Endodermal cell (in vitro differentiated cells): ENCODE data around the gene ROR1. TPM values are rescaled to one million over a fixed set of nuclear protein-coding genes. Genes with fewer than 3 reads are reported as not detected.

ENCODE experiments used
- DNase-seq: peaks from one replicate; pipeline ENCODE4 v3.0.0-alpha.2; 2017
- H3K27ac ChIP-seq: 2 replicates; pipeline ENCODE4 v1.5.1; 2013; ENCODE audit warnings: mild to moderate bottlenecking, low read depth, low read length, moderate library complexity
- H3K27me3 ChIP-seq: 2 replicates; pipeline ENCODE4 v1.6.1; 2013; ENCODE audit warnings: mild to moderate bottlenecking, low read length, moderate library complexity; ENCODE audit not compliant: insufficient read depth, control insufficient read depth, poor library complexity, severe bottlenecking
- H3K36me3 ChIP-seq: 2 replicates; pipeline ENCODE4 v1.7.0; 2013; ENCODE audit warnings: mild to moderate bottlenecking, low read length, moderate library complexity; ENCODE audit not compliant: control insufficient read depth, insufficient read depth
- H3K4me1 ChIP-seq: one replicate; pipeline ENCODE4 v1.7.0; 2013; ENCODE audit warnings: low read length; ENCODE audit not compliant: control insufficient read depth, insufficient read depth
- H3K4me3 ChIP-seq: 2 replicates; pipeline ENCODE4 v1.5.1; 2013; ENCODE audit warnings: mild to moderate bottlenecking, low read length, moderate library complexity
- H3K9ac ChIP-seq: 2 replicates; pipeline ENCODE4 v1.6.1; 2013; ENCODE audit warnings: mild to moderate bottlenecking, low read length, moderate library complexity; ENCODE audit not compliant: poor library complexity, severe bottlenecking; ENCODE audit errors: extremely low read depth
- H3K9me3 ChIP-seq: 2 replicates; pipeline ENCODE4 v1.6.1; 2013; ENCODE audit warnings: mild to moderate bottlenecking, low read length, moderate library complexity; ENCODE audit not compliant: control insufficient read depth
- H3K27ac Mint-ChIP-seq: 2 replicates; pipeline ENCODE4 v1.8.0; 2020; ENCODE audit warnings: mixed read lengths
- H3K27me3 Mint-ChIP-seq: 2 replicates; pipeline ENCODE4 v1.8.0; 2021; ENCODE audit warnings: mild to moderate bottlenecking, mixed read lengths; ENCODE audit not compliant: insufficient read depth
- H3K36me3 Mint-ChIP-seq: 2 replicates; pipeline ENCODE4 v1.8.0; 2020; ENCODE audit warnings: low read depth, mixed read lengths
- H3K4me1 Mint-ChIP-seq: 2 replicates; pipeline ENCODE4 v1.8.0; 2020; ENCODE audit warnings: mixed read lengths
- H3K4me3 Mint-ChIP-seq: 2 replicates; pipeline ENCODE4 v1.8.0; 2020; ENCODE audit warnings: mild to moderate bottlenecking, moderate library complexity, mixed read lengths
- H3K9me3 Mint-ChIP-seq: 2 replicates; pipeline ENCODE4 v1.8.0; 2020; ENCODE audit warnings: mild to moderate bottlenecking, mixed read lengths
- whole genome bisulfite sequencing, 2 experiments: methylation state at CpG; one replicate each; pipeline versions ENCODE4 v1.1.5 to v1.1.7; 2013; ENCODE audit warnings: missing lambda C conversion rate in 2 of 2, mixed read lengths in 1 of 2; ENCODE audit not compliant: insufficient coverage in 1 of 2, insufficient read length in 1 of 2; 5-methylcytosine and 5-hydroxymethylcytosine counted together
- total RNA-seq, 2 donors: library from RNA; stranded (reverse); fragmentation: NEBNext Ultra II Directional in 1 of 2; extraction: Animal tissue kit (Norgen Biotek cat#: 25700) in 1 of 2; gene quantifications; 2 replicates in 1 of 2; 3 replicates in 1 of 2; pipeline ENCODE4 v1.2.1, GENCODE V29; 2021
- TF ChIP-seq, protein P1 (sequence below): fragments of 200-600 bp; sonication (generic); conservative IDR thresholded peaks from 2 replicates; pipeline ENCODE4 v1.5.0; 2021; ENCODE audit warnings: antibody characterized with exemption, mild to moderate bottlenecking

Gene ROR1
- total RNA-seq, 2 donors from 2014 or later: 77.4 to 77.9 TPM

DNA sequence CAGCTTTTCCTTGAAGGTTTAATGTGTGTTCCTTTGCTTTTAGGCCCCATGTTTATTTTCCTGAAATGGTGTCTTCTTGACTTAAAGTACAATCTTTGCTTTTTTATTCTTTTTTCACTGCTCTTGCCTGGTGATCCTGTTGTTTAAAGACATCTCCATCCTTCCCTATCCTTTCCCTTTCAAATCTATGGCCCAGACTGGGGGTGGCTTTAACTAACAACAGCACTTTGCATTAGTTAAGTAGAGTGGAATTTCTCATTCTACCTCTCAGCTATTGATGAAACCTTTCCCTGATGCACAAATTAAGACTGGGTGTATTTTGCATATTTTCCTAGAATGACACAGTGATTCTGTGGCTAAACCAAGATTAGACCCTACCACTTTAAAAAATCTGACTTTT, 84.3 kb downstream of the ROR1 start:
- no peak overlapping the region for H3K27ac Mint-ChIP-seq
- DNase-seq: no peak
- H3K9me3 ChIP-seq: no peaks in the 10 kb centered on the region

DNA sequence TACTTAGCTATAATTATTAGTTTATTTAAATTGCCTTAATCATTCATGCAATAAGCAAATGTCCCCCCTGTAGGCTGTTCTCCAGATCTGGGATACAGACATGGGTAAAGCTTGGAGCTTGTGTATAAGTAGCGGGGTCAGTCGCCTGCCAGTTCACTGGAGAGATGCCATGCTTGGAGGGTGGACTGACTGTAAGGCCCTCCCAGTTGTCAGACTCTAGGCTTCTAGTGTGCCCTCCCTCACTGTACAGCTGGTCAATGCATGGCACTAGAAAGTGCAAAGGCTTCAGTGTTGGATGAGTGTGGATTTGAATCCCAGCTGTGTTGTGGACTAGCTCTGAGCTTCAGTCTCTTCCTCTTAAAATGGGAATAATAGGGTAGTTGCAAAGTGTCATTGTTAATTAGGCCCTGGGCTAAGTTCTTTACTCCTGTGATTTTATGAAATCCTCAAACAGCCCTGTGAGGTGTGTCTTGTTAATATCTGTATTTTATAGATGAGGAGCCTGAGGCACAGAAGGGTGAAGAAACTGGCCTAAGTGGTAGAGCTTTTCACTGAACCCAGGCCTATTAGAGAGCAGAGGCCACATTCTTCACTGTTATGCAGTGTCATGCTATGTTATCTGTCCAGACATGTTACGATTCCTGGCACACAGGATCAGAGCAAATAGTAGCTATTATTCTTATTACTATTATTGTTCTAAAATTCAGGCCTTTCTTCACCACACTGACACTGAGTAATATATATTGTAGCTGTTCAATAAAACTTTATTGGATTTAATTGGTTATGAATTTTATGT, 85.9 kb downstream of the ROR1 start:
- Histone ChIP-seq H3K27ac (no peak overlapping the region), H3K27me3 (no peaks in the 10 kb centered on the region), H3K4me1 (no peaks in the 10 kb centered on the region), H3K9me3 (no peaks in the 10 kb centered on the region), H3K36me3 (peaks cover 3% of the 10 kb centered on the region), H3K9ac (no peak overlapping the region), H3K4me3 (no peak overlapping the region)
- Mint-ChIP-seq H3K9me3 (no peaks in the 10 kb centered on the region), H3K4me3 (no peak overlapping the region), H3K4me1 (peaks cover 34% of the 10 kb centered on the region), H3K36me3 (peaks cover 9% of the 10 kb centered on the region), H3K27ac (peak overlapping the region; percentile 45), H3K27me3 (no peaks in the 10 kb centered on the region)
- TF ChIP-seq, protein P1, sequence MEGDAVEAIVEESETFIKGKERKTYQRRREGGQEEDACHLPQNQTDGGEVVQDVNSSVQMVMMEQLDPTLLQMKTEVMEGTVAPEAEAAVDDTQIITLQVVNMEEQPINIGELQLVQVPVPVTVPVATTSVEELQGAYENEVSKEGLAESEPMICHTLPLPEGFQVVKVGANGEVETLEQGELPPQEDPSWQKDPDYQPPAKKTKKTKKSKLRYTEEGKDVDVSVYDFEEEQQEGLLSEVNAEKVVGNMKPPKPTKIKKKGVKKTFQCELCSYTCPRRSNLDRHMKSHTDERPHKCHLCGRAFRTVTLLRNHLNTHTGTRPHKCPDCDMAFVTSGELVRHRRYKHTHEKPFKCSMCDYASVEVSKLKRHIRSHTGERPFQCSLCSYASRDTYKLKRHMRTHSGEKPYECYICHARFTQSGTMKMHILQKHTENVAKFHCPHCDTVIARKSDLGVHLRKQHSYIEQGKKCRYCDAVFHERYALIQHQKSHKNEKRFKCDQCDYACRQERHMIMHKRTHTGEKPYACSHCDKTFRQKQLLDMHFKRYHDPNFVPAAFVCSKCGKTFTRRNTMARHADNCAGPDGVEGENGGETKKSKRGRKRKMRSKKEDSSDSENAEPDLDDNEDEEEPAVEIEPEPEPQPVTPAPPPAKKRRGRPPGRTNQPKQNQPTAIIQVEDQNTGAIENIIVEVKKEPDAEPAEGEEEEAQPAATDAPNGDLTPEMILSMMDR: no peak
- no peak for DNase-seq
- WGBS, 2 experiments: 99 to 100% methylated on average over 2 to 3 of the region's 3 CpGs

More for the DNA sequence above, 84.3 kb downstream of the ROR1 start:
- Mint-ChIP-seq H3K36me3 (peaks cover 9% of the 10 kb centered on the region), H3K9me3 (no peaks in the 10 kb centered on the region), H3K4me3 (no peak overlapping the region), H3K27me3 (no peaks in the 10 kb centered on the region), H3K4me1 (peaks cover 36% of the 10 kb centered on the region)
- no peak overlapping the region for H3K27ac ChIP-seq
- no peaks in the 10 kb centered on the region for H3K4me1 ChIP-seq
- TF ChIP-seq, protein P1: no peak
- H3K27me3 ChIP-seq: no peaks in the 10 kb centered on the region
- peaks cover 3% of the 10 kb centered on the region for H3K36me3 ChIP-seq
- H3K9ac ChIP-seq: no peak overlapping the region
- H3K4me3 ChIP-seq: no peak overlapping the region

DNA sequence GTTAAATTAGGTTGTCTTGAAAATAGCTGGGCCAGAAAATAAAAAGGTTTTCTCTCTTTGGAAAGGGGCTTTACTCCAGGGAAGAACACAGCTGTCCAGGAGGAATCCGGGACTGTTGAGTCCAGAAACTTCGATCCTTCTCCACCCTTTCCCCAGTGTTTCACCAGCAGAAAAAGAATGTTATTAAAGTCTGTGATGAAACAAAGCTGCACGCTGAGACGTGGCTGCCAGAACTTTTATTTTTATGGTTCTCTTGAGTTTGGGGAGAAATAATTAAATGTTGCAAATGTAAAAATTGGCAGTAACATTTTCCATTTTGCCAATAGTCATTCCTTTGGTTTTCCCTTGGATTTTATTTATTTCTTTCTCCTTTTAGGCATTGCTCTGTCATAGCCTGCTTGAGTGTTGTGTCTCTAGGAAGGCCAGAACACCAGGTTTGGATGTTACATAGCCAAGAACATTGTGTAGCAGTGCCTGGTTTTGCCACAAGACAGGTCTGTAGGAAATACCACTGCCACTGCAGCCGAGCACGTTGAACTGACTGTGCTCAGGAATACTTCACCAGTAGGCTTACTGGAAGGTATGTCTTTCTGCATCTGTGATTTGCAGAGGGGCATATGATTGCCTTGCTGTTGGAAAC, 87.4 kb downstream of the ROR1 start:
- WGBS, 2 experiments: 83 to 93% methylated on average over 4 to 6 of the region's 6 CpGs
- Mint-ChIP-seq H3K4me1 (peaks cover 34% of the 10 kb centered on the region), H3K36me3 (peaks cover 2% of the 10 kb centered on the region), H3K9me3 (no peaks in the 10 kb centered on the region), H3K4me3 (no peak overlapping the region), H3K27ac (peak overlapping the region; percentile 48), H3K27me3 (no peaks in the 10 kb centered on the region)
- no peak overlapping the region for H3K27ac ChIP-seq
- H3K9ac ChIP-seq: no peak overlapping the region
- no peaks in the 10 kb centered on the region for H3K9me3 ChIP-seq
- TF ChIP-seq, protein P1: no peak
- peaks cover 3% of the 10 kb centered on the region for H3K36me3 ChIP-seq
- H3K4me3 ChIP-seq: no peak overlapping the region
- H3K27me3 ChIP-seq: no peaks in the 10 kb centered on the region
- H3K4me1 ChIP-seq: no peaks in the 10 kb centered on the region
- no peak for DNase-seq
